ENCODE data around the gene GPA33. TPM values are rescaled to one million over a fixed set of nuclear protein-coding genes. Genes with fewer than 3 reads are reported as not detected.
"Not testable (repeated sequence)": the region's sequence is repeated elsewhere in the genome, so short reads cannot be mapped to it uniquely, and the experiment has no call there.

The GPA33 gene
- total and polyA plus RNA-seq, 8 donors: 0.03 to 51.3 (median 2.2) TPM; not detected in 4

DNA sequence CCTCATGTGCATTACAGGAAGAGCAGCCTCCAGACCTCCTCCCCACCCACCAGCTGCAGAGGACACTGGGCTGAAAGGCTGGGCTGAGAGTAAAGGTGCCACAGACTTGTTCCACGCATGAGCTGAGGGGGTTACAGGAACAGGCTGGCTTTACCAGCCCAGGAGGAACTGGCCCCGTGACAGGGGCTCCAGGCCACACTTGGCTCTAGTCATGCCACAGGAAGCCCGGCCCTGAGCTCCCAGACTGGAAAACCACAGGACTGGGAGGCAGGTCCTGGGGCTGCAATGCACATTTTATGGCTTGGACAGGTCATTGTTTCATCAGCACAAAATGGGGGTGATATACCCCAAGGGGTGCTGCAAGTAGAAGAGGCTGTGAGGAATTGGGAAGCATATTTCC lies 35.6 kb downstream of the GPA33 start:
- 67 to 76% (median 72%) methylated on average over 3 of the region's 3 CpGs for WGBS, 5 donors
- H3K9me3 ChIP-seq: no peaks in the 10 kb centered on the region
- no peak overlapping the region for H3K27ac ChIP-seq
- no peak for DNase-seq
- H3K4me1 ChIP-seq: peaks cover 0 to 8% (median 6%) of the 10 kb centered on the region in 4 donors
- TF ChIP-seq CTCF (IDR thresholded peaks at IDR 0.05) (no peak), EP300 (IDR thresholded peaks at IDR 0.05) (no peak), POLR2AphosphoS5 (IDR thresholded peaks at IDR 0.05) (no peak), POLR2A (IDR thresholded peaks at IDR 0.05) (no peak)
- intact Hi-C loops (cut with DNase I; ENCODE audit: low total_unique reads): no loop called here
- no peak overlapping the region for H3K4me3 ChIP-seq
- no peaks in the 10 kb centered on the region for H3K36me3 ChIP-seq
- H3K27me3 ChIP-seq: peaks cover 0 to 22% (median 3%) of the 10 kb centered on the region in 3 donors

DNA sequence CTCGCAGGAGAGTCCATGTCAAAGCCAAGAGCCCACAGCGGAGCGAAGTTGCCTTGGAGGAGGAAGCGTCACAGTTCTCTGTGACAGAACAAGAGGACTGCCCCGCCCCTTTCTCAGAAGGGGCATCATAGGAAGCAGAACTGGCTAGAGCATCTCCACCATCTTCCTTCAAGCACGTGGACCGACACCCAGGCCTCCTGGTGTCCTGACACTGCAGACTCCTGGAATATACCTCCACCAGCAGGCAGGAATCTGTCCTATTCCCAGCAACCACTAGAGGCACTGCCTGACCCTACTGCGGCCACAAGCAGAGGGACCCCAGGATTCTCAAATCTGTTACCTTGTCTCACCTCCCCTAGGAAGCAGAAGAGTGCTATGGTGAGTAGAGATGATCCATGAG lies 37.8 kb downstream of the GPA33 start:
- Histone ChIP-seq H3K27ac (no peak overlapping the region), H3K36me3 (no peaks in the 10 kb centered on the region), H3K9me3 (no peaks in the 10 kb centered on the region), H3K4me1 (no peaks in the 10 kb centered on the region), H3K4me3 (no peak overlapping the region), H3K27me3 (peaks cover 0 to 24% (median 0%) of the 10 kb centered on the region in 3 donors)
- TF ChIP-seq EP300 (IDR thresholded peaks at IDR 0.05): no peak
- no peak for TF ChIP-seq POLR2AphosphoS5 (IDR thresholded peaks at IDR 0.05)
- peak in 4 of 7 experiments; percentile 7 to 25 (median 14) for TF ChIP-seq CTCF (IDR thresholded peaks at IDR 0.05)
- TF ChIP-seq POLR2A (IDR thresholded peaks at IDR 0.05): no peak
- peak in 1 of 2 donors; percentile 29 for DNase-seq
- WGBS, 5 donors: 63 to 76% (median 74%) methylated on average over 8 of the region's 8 CpGs
- intact Hi-C loops (cut with DNase I; ENCODE audit: low total_unique reads): no loop called here

DNA sequence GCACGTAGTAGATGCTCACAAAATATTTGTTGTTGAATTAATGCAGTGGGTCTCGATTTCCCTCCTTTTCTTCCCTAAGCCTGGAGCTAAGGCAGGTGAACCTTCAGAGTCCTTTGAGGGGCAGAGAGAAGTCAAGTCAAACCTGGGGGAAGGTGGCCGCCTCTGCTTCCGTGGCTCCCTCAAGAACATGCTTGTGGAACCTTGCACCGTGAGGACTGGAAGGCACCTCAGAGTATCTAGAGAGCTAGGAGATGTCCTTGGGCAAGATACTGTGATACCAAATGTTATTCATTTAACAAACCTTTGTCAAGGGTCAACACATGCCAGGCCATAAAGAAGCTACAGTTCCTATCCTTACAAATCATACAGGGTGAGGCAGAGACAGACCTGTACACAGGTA lies 38.3 kb downstream of the GPA33 start:
- Histone ChIP-seq H3K4me1 (no peaks in the 10 kb centered on the region), H3K27me3 (peaks cover 0 to 25% (median 0%) of the 10 kb centered on the region in 3 donors), H3K4me3 (no peak overlapping the region), H3K9me3 (no peaks in the 10 kb centered on the region), H3K27ac (no peak overlapping the region), H3K36me3 (no peaks in the 10 kb centered on the region)
- 93 to 97% (median 96%) methylated on average over 5 of the region's 5 CpGs for WGBS, 5 donors
- no peak for DNase-seq
- intact Hi-C loops (cut with DNase I; ENCODE audit: low total_unique reads): no loop called here
- TF ChIP-seq POLR2AphosphoS5 (IDR thresholded peaks at IDR 0.05) (no peak), EP300 (IDR thresholded peaks at IDR 0.05) (no peak), CTCF (IDR thresholded peaks at IDR 0.05) (no peak), POLR2A (IDR thresholded peaks at IDR 0.05) (no peak)

DNA sequence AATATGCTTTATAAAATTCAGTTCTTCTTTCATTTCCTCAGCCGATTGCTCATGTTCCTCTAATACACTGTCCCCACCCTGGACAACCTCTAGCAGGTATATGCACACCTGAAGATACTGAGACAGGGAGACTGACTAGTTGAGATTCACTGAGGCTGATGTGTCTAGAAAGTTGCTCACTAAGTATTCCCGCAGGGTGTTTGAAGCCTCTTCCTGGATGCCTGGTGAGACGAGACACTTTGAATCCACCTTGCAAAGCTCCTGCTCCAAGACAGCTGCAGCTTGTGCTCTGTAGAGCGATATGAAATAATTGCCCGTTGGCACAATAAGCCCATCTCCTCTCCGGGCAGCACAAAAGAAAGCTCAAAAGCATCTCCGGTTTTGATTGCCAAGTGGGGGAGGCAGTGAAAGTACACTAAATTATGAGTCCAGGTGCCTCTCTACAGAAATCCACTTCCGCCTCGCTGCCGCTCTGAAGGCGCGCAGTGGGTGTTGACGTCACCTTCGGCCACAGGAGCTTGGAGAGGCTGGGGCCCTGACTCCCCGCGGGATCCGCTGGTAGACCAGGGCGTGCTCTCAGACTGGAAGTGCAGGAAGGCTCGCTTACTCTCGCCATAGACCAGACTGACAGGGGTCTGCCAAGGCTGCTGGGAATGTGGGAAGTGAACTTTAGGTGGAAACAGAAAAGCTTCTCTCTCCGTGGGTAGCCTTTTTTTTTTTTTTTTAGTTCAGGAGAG lies 46.3 kb downstream of the GPA33 start:
- WGBS, 5 donors: 13 to 25% (median 22%) methylated on average over 20 to 21 of the region's 21 CpGs
- Histone ChIP-seq H3K27me3 (peaks cover 0 to 3% (median 0%) of the 10 kb centered on the region in 3 donors), H3K27ac (peak overlapping the region; percentile 29 to 71 (median 59)), H3K9me3 (no peaks in the 10 kb centered on the region), H3K4me1 (peaks cover 0 to 13% (median 3%) of the 10 kb centered on the region in 4 donors), H3K36me3 (no peaks in the 10 kb centered on the region), H3K4me3 (peak overlapping the region; percentile 37 to 39 (median 38))
- DNase-seq: peak; percentile 87 to 93
- intact Hi-C loops (cut with DNase I; ENCODE audit: low total_unique reads): no loop called here
- no peak for TF ChIP-seq EP300 (IDR thresholded peaks at IDR 0.05)
- TF ChIP-seq POLR2AphosphoS5 (IDR thresholded peaks at IDR 0.05): peak in 2 of 3 donors; percentile 4 to 15

DNA sequence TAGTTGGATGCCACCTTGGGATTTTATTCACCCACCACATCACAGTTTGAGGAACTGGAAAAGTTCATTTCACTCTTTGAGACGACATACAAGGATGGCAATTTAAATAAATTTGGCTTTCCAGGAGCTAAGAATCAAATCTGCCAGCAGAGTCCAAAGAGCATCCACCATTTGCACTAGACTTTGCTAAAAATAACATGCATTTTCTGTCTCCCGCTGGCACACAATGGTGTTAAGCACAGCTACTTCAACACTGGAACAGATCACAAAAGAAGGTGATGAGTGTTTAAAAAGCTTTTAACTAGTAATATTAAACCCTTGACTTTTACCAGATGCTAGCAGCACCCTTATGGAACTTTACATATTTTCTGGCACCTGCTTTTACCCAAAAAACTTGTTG lies 56.5 kb downstream of the GPA33 start:
- DNase-seq: no peak
- Histone ChIP-seq H3K27ac (no peak overlapping the region), H3K4me3 (no peak overlapping the region), H3K36me3 (no peaks in the 10 kb centered on the region), H3K9me3 (no peaks in the 10 kb centered on the region), H3K27me3 (peaks cover 0 to 7% (median 0%) of the 10 kb centered on the region in 3 donors), H3K4me1 (no peaks in the 10 kb centered on the region)
- no peak for TF ChIP-seq EP300 (IDR thresholded peaks at IDR 0.05)
- no peak for TF ChIP-seq POLR2A (IDR thresholded peaks at IDR 0.05)
- no peak for TF ChIP-seq POLR2AphosphoS5 (IDR thresholded peaks at IDR 0.05)
- no peak for TF ChIP-seq CTCF (IDR thresholded peaks at IDR 0.05)
- WGBS, 5 donors: 34 to 51% (median 46%) methylated on average over 2 of the region's 2 CpGs
- intact Hi-C loops (cut with DNase I; ENCODE audit: low total_unique reads): no loop called here

GRCh38 chr1:167029553-167029952 lies 60.6 kb downstream of the GPA33 start:
- 91 to 95% (median 95%) methylated on average over 8 to 27 of the region's 27 CpGs for WGBS, 5 donors
- intact Hi-C loops (cut with DNase I; ENCODE audit: low total_unique reads); DNase-seq: not testable (repeated sequence)

More at GRCh38 chr1:167029553-167029952, 60.6 kb downstream of the GPA33 start:
- not testable (repeated sequence) for H3K4me1 ChIP-seq, H3K9me3 ChIP-seq, H3K36me3 ChIP-seq, H3K27ac ChIP-seq, H3K4me3 ChIP-seq
- peaks cover 0 to 23% (median 0%) of the 10 kb centered on the region in 3 donors for H3K27me3 ChIP-seq
